Measurements from ENCODE around the gene IL1RAPL1. TPM values are rescaled to one million over a fixed set of nuclear protein-coding genes. Genes with fewer than 3 reads are reported as not detected.

Gene IL1RAPL1
- total and polyA plus RNA-seq, 9 of the 15 experiments (the other 6 are each of a cell fraction or from before 2014, with no cell fraction given), result 0.04 to 0.07 (median 0.04) TPM; not detected in 6

DNA sequence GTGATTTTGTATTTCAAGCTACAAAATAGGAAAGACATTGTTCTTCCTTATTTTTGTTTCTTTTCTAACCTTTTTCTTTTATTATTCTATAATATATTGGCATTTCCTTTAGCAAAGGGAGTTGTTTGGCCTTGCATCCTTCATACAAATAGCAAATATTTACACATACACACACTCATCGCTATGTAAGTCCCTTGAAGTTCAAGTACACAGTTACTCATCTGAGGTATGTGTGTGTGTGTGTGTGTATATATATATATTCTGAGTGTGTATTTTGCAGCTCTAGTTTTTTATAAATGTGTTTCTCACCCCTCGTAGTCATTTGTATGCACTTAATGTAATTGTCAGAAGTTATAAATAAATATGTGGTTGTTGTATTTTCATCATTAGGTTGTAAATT is 903.4 kb downstream of the IL1RAPL1 start (continued):
- no peak for TF ChIP-seq ARNT (IDR thresholded peaks at IDR 0.05)
- no peak for TF ChIP-seq GABPB2 (CRISPR knock-in tag; conservative IDR thresholded peaks at IDR 0.05)
- no peak for TF ChIP-seq MEF2A (IDR thresholded peaks at IDR 0.05; ENCODE audit: control insufficient read depth, low read depth, low read length)
- no peak for TF ChIP-seq ELF4 (CRISPR knock-in tag; IDR thresholded peaks at IDR 0.05)
- TF ChIP-seq, protein P1, sequence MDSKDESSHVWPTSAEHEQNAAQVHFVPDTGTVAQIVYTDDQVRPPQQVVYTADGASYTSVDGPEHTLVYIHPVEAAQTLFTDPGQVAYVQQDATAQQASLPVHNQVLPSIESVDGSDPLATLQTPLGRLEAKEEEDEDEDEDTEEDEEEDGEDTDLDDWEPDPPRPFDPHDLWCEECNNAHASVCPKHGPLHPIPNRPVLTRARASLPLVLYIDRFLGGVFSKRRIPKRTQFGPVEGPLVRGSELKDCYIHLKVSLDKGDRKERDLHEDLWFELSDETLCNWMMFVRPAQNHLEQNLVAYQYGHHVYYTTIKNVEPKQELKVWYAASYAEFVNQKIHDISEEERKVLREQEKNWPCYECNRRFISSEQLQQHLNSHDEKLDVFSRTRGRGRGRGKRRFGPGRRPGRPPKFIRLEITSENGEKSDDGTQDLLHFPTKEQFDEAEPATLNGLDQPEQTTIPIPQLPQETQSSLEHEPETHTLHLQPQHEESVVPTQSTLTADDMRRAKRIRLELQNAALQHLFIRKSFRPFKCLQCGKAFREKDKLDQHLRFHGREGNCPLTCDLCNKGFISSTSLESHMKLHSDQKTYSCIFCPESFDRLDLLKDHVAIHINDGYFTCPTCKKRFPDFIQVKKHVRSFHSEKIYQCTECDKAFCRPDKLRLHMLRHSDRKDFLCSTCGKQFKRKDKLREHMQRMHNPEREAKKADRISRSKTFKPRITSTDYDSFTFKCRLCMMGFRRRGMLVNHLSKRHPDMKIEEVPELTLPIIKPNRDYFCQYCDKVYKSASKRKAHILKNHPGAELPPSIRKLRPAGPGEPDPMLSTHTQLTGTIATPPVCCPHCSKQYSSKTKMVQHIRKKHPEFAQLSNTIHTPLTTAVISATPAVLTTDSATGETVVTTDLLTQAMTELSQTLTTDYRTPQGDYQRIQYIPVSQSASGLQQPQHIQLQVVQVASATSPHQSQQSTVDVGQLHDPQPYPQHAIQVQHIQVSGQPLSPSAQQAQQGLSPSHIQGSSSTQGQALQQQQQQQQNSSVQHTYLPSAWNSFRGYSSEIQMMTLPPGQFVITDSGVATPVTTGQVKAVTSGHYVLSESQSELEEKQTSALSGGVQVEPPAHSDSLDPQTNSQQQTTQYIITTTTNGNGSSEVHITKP (IDR thresholded peaks at IDR 0.05; ENCODE audit: partially characterized antibody), result no peak
- TF ChIP-seq ETV6 (IDR thresholded peaks at IDR 0.05; ENCODE audit: borderline replicate concordance in 1 of 2, low read depth in 2 of 2, low read length in 1 of 2), result no peak
- TF ChIP-seq ETV6 (CRISPR knock-in tag; IDR thresholded peaks at IDR 0.05; ENCODE audit: borderline replicate concordance), result no peak
- no peak for TF ChIP-seq SUPT5H (IDR thresholded peaks at IDR 0.05)
- TF ChIP-seq RBM25 (IDR thresholded peaks at IDR 0.05; ENCODE audit: low read depth, low read length, severe bottlenecking), result no peak

DNA sequence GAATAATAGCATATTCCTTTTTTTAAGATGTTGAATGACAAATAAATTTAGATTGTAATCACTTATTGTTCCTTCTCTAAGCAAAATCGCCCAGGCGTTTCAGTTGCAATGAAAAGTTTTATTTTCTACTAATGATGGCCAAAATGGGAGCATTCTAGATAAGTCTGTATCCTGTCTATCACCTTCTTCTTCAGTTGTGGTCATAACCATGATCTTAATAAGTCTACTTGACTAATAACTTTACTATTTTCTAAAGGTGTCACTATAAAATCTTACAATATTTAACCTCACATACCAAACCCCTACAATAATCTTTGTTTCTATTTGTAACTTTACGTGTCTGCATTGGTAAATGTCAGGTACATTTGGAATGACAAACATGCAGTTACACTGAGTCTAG is 904.4 kb downstream of the IL1RAPL1 start:
- Histone ChIP-seq H3K27ac (ENCODE audit: extremely low read depth, low read depth, low read length) (no peak overlapping the region), H3K4me3 (no peak overlapping the region), H2AFZ (ENCODE audit: low read depth, low read length) (no peak overlapping the region), H4K20me1 (replicated peaks; ENCODE audit: control insufficient read depth, insufficient read depth, low read length) (no peaks in the 10 kb centered on the region), H3K9me3 (replicated peaks; ENCODE audit: control insufficient read depth, insufficient read depth, low read depth, low read length) (no peaks in the 10 kb centered on the region; the same call in 1 of the 2 replicates), H3K36me3 (ENCODE audit: control insufficient read depth, insufficient read depth, low read length) (no peaks in the 10 kb centered on the region), H3K9ac (ENCODE audit: insufficient read depth in 1 of 2, low read depth in 2 of 2, low read length in 2 of 2) (no peak overlapping the region), H3K4me1 (replicated peaks in 1 of 2; ENCODE audit: control insufficient read depth in 2 of 2, insufficient read depth in 2 of 2, low read length in 2 of 2) (no peaks in the 10 kb centered on the region), H3K4me2 (ENCODE audit: insufficient read depth, low read length) (no peak overlapping the region), H3K9me1 (ENCODE audit: control insufficient read depth, insufficient read depth, low read length) (no peaks in the 10 kb centered on the region), H3K27me3 (ENCODE audit: control insufficient read depth in 2 of 2, insufficient read depth in 2 of 2, low read length in 2 of 2) (no peaks in the 10 kb centered on the region), H3K79me2 (ENCODE audit: control insufficient read depth, insufficient read depth, low read length) (no peaks in the 10 kb centered on the region)
- WGBS (ENCODE audit: insufficient coverage, low coverage, missing lambda C conversion rate), result 0% methylated on average over 3 of the region's 3 CpGs
- ChIA-PET CTCF (ENCODE audit: low intra/inter-chr PET ratio) (no interaction called here), POLR2A (no interaction called here)
- DNase-seq (ENCODE audit: extremely low read depth in 1 of 4, low spot score in 3 of 4) (no peak), FAIRE-seq (no peak), ATAC-seq (no peak)
- in situ Hi-C loops (cut with MboI) (no loop called here), intact Hi-C loops (cut with micrococcal nuclease) (no loop called here)
- no TSS peak for BruUV-seq (replicated peaks)
- no peak for TF ChIP-seq NFE2 (IDR thresholded peaks at IDR 0.05; ENCODE audit: low read depth)
- TF ChIP-seq NFE2L1 (tag; IDR thresholded peaks at IDR 0.05; ENCODE audit: borderline replicate concordance, low read depth), result no peak
- no peak for TF ChIP-seq RCOR1 (IDR thresholded peaks at IDR 0.05; ENCODE audit: borderline replicate concordance in 1 of 2, low read depth in 2 of 2, low read length in 2 of 2)
- TF ChIP-seq ZNF165 (CRISPR knock-in tag; IDR thresholded peaks at IDR 0.05; ENCODE audit: borderline replicate concordance), result no peak
- TF ChIP-seq RAD21 (CRISPR knock-in tag; conservative IDR thresholded peaks at IDR 0.05 in 1 of 2, IDR thresholded peaks at IDR 0.05 in 1 of 2), result no peak
- TF ChIP-seq, protein P2, sequence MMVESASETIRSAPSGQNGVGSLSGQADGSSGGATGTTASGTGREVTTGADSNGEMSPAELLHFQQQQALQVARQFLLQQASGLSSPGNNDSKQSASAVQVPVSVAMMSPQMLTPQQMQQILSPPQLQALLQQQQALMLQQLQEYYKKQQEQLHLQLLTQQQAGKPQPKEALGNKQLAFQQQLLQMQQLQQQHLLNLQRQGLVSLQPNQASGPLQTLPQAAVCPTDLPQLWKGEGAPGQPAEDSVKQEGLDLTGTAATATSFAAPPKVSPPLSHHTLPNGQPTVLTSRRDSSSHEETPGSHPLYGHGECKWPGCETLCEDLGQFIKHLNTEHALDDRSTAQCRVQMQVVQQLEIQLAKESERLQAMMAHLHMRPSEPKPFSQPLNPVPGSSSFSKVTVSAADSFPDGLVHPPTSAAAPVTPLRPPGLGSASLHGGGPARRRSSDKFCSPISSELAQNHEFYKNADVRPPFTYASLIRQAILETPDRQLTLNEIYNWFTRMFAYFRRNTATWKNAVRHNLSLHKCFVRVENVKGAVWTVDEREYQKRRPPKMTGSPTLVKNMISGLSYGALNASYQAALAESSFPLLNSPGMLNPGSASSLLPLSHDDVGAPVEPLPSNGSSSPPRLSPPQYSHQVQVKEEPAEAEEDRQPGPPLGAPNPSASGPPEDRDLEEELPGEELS (CRISPR knock-in tag; IDR thresholded peaks at IDR 0.05; ENCODE audit: borderline replicate concordance), result no peak
- no peak for TF ChIP-seq MEF2D (tag; conservative IDR thresholded peaks at IDR 0.05; ENCODE audit: low read depth)
- TF ChIP-seq HIVEP1 (CRISPR knock-in tag; IDR thresholded peaks at IDR 0.05), result no peak

All from K562 (cell line).